T-helper 1 cell treated with Interleukin-12 subunit alpha and Interleukin-12 subunit beta and Interleukin-4 antibody, amounts not matched to agents 30 ng/mL and 1 ng/mL, for 36 hours (primary cell): ENCODE measurements around the gene SERPINE2. TPM values are rescaled to one million over a fixed set of nuclear protein-coding genes. Genes with fewer than 3 reads are reported as not detected.

ENCODE experiments used
- intact Hi-C: fragments of 100-400 bp; cut with micrococcal nuclease; formaldehyde crosslinking; loops from one replicate; pipeline ENCODE4 v1.15.1; 2024
- total RNA-seq: library from RNA; stranded (reverse); gene quantifications from 2 replicates; pipeline ENCODE4 v1.2.3, GENCODE V29; 2022

The SERPINE2 gene
- total RNA-seq = 19.4 and 21.1 TPM in 2 replicates

GRCh38 chr2:224039080-224039769, at the start of gene SERPINE2:
SERPINE2 (minus strand) TSS chr2:224039286; CDS start chr2:224001900, 37,386 bp downstream.
- intact Hi-C loops = loop anchor here (1.0 to 5.0 kb wide), 3 partner anchors 46 to 548 kb away; partner anchors contain the start of genes AP1S3 and CUL3

- intact Hi-C loops = no loop called here
Measured at GRCh38 chr2:224086226-224086914, 47.3 kb upstream of the SERPINE2 start.

- intact Hi-C loops = no loop called here
Measured at GRCh38 chr2:224085811-224086210, 46.7 kb upstream of the SERPINE2 start.

- intact Hi-C loops = no loop called here
Measured at GRCh38 chr2:224085246-224085645, 46.2 kb upstream of the SERPINE2 start.

- intact Hi-C loops = no loop called here
Measured at GRCh38 chr2:224084266-224084892, 45.3 kb upstream of the SERPINE2 start.

GRCh38 chr2:224083638-224084037, 44.6 kb upstream of the SERPINE2 start:
- intact Hi-C loops = no loop called here

- intact Hi-C loops = no loop called here
Measured at GRCh38 chr2:224078656-224079055, 39.6 kb upstream of the SERPINE2 start.

GRCh38 chr2:224077773-224078507, 38.9 kb upstream of the SERPINE2 start:
- intact Hi-C loops = no loop called here

- intact Hi-C loops = no loop called here
Measured at GRCh38 chr2:224075588-224075987, 36.5 kb upstream of the SERPINE2 start.

- intact Hi-C loops = no loop called here
Measured at GRCh38 chr2:224073676-224074075, 34.6 kb upstream of the SERPINE2 start.

GRCh38 chr2:224072541-224073188, 33.6 kb upstream of the SERPINE2 start:
- intact Hi-C loops = no loop called here

GRCh38 chr2:224069172-224069571, 30.1 kb upstream of the SERPINE2 start:
- intact Hi-C loops = no loop called here

GRCh38 chr2:224063298-224063648, 24.2 kb upstream of the SERPINE2 start:
- intact Hi-C loops = no loop called here

- intact Hi-C loops = loop anchor here (1.0 kb wide), 2 partner anchors 69 to 92 kb away; no protein-coding TSS in a partner anchor
Measured at GRCh38 chr2:224062481-224063297, 23.6 kb upstream of the SERPINE2 start.

- intact Hi-C loops = no loop called here
Measured at GRCh38 chr2:224060783-224061482, 21.8 kb upstream of the SERPINE2 start.

- intact Hi-C loops = no loop called here
Measured at GRCh38 chr2:224059178-224059577, 20.1 kb upstream of the SERPINE2 start.

GRCh38 chr2:224058048-224058775, 19.1 kb upstream of the SERPINE2 start:
- intact Hi-C loops = no loop called here

GRCh38 chr2:224056889-224057288, 17.8 kb upstream of the SERPINE2 start:
- intact Hi-C loops = no loop called here

GRCh38 chr2:224055101-224055500, 16.0 kb upstream of the SERPINE2 start:
- intact Hi-C loops = no loop called here
